ENCODE data around the gene HIRA. TPM values are rescaled to one million over a fixed set of nuclear protein-coding genes. Genes with fewer than 3 reads are reported as not detected.

Gene HIRA
- total and polyA plus RNA-seq, 2 of the 8 experiments (the other 6 are each of a cell fraction or from before 2014, with no cell fraction given) = 34.9 to 67.2 TPM

DNA sequence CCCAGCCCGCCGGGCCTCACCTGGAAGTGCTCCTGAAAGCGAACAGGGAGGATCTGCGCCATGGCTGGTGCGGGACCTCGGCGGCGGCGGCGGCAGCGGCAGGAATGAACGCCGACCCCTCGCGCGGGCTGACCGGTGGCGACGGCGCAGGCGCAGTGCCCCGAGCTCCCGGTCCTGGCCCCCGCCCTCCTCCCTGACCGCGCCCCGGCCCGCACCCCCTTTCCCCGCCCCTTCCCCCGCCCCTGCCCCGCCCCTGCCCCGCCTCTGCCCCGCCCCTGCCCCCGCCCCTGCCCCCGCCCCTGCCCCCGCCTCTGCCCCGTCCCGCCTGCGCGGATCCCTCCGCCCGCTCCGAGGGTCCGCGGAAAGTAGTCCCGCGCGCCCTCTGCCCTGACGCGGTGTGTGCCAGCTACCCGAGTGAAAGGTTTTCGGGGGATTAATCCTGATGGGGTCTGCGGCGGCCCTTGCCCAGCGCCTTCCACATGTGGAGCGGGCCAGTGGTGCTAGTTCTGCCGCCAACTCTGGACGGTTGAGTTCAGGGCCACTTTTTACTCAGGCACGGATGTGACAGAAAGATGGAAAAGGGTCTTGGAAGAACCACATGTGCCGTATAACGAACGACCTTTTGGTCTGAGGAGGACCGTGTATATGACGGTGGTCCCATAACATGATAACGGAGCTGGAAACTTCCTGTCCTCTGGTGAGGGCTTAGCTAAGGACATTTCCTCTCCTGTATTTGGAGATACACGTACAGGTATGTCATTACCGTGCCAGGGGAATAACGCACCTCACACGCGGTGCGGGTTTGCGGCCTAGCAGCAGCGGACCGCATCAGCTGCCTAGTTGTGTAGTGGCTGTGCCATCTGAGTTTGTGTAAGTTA, 139.7 kb downstream of the HIRA start, which contains the start of gene CLTCL1 (continued):
- TF ChIP-seq GTF2F1 (IDR thresholded peaks at IDR 0.05; ENCODE audit: borderline replicate concordance, low read depth, low read length) (no peak), POU5F1 (IDR thresholded peaks at IDR 0.05; ENCODE audit: low read depth, low read length) (no peak), POLR2AphosphoS5 (IDR thresholded peaks at IDR 0.05; ENCODE audit: low read depth, low read length) (peak; percentile 48; the same call in 1 of the 2 replicates), JUND (IDR thresholded peaks at IDR 0.05; ENCODE audit: low read length) (no peak), TAF7 (optimal IDR thresholded peaks at IDR 0.05; ENCODE audit: borderline replicate concordance, low read depth, low read length) (peak; percentile 5), CEBPB (IDR thresholded peaks at IDR 0.05; ENCODE audit: low read depth, low read length) (no peak), SIN3A (conservative IDR thresholded peaks at IDR 0.05 in 1 of 2, IDR thresholded peaks at IDR 0.05 in 1 of 2; ENCODE audit: low read depth in 1 of 2, low read length in 2 of 2) (0 out of 4 replicates have a peak, but pooled peaks of 1 of the 2 experiments have one; percentile 17), BRCA1 (IDR thresholded peaks at IDR 0.05; ENCODE audit: low read depth, low read length) (no peak), CTBP2 (IDR thresholded peaks at IDR 0.05; ENCODE audit: borderline replicate concordance, insufficient read depth, insufficient read length, low read length) (no peak), SUZ12 (IDR thresholded peaks at IDR 0.05; ENCODE audit: low read length) (no peak), EP300 (IDR thresholded peaks at IDR 0.05; ENCODE audit: borderline replicate concordance in 1 of 2, low read depth in 2 of 2, low read length in 2 of 2) (no peak), ZNF274 (IDR thresholded peaks at IDR 0.05; ENCODE audit: borderline replicate concordance, extremely low read depth, low read length) (no peak), RAD21 (IDR thresholded peaks at IDR 0.05 in 1 of 2, conservative IDR thresholded peaks at IDR 0.05 in 1 of 2; ENCODE audit: low read depth in 2 of 2, low read length in 2 of 2) (no peak), HDAC6 (IDR thresholded peaks at IDR 0.05; ENCODE audit: low read depth, low read length) (no peak), KDM5A (IDR thresholded peaks at IDR 0.05; ENCODE audit: low read length) (no peak), MAFK (IDR thresholded peaks at IDR 0.05; ENCODE audit: low read depth, low read length) (no peak), RFX5 (IDR thresholded peaks at IDR 0.05; ENCODE audit: borderline replicate concordance, low read depth, low read length) (no peak), EGR1 (IDR thresholded peaks at IDR 0.05; ENCODE audit: borderline replicate concordance, low read depth, low read length) (no peak)
- TF ChIP-seq, protein P1, sequence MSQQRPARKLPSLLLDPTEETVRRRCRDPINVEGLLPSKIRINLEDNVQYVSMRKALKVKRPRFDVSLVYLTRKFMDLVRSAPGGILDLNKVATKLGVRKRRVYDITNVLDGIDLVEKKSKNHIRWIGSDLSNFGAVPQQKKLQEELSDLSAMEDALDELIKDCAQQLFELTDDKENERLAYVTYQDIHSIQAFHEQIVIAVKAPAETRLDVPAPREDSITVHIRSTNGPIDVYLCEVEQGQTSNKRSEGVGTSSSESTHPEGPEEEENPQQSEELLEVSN (IDR thresholded peaks at IDR 0.05) = 0 out of 2 replicates have a peak, but pooled peaks have one; percentile 12
- TF ChIP-seq, protein P2, sequence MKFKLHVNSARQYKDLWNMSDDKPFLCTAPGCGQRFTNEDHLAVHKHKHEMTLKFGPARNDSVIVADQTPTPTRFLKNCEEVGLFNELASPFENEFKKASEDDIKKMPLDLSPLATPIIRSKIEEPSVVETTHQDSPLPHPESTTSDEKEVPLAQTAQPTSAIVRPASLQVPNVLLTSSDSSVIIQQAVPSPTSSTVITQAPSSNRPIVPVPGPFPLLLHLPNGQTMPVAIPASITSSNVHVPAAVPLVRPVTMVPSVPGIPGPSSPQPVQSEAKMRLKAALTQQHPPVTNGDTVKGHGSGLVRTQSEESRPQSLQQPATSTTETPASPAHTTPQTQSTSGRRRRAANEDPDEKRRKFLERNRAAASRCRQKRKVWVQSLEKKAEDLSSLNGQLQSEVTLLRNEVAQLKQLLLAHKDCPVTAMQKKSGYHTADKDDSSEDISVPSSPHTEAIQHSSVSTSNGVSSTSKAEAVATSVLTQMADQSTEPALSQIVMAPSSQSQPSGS (IDR thresholded peaks at IDR 0.05; ENCODE audit: low read length) = no peak
